GM18873 (cell line): ENCODE measurements around the gene TSPAN9.

Experiments used
- ATAC-seq: cut with Tn5 transposase; IDR thresholded peaks from one replicate; pipeline ENCODE4 v1.9.1; 2021; ENCODE audit warnings: mild to moderate bottlenecking, moderate library complexity, moderate number of reproducible peaks; ENCODE audit not compliant: unreplicated experiment, low FRiP score

The TSPAN9 gene

GRCh38 chr12:3216726-3217682 lies 139.8 kb downstream of the TSPAN9 start:
- ATAC-seq: no peak

- no peak for ATAC-seq
Observed at GRCh38 chr12:3217683-3218079, 140.5 kb downstream of the TSPAN9 start.

GRCh38 chr12:3218228-3219171 lies 141.3 kb downstream of the TSPAN9 start:
- no peak for ATAC-seq

GRCh38 chr12:3219233-3219632 lies 142.1 kb downstream of the TSPAN9 start:
- ATAC-seq: no peak

- no peak for ATAC-seq
Observed at GRCh38 chr12:3220382-3221321, 143.5 kb downstream of the TSPAN9 start.

- ATAC-seq: no peak
Observed at GRCh38 chr12:3222306-3222705, 145.1 kb downstream of the TSPAN9 start.

GRCh38 chr12:3222979-3223378 lies 145.8 kb downstream of the TSPAN9 start:
- ATAC-seq: no peak

- ATAC-seq: no peak
Observed at GRCh38 chr12:3223601-3224529, 146.7 kb downstream of the TSPAN9 start.

GRCh38 chr12:3224530-3224903 lies 147.3 kb downstream of the TSPAN9 start:
- no peak for ATAC-seq

GRCh38 chr12:3225154-3225795 lies 148.1 kb downstream of the TSPAN9 start:
- ATAC-seq: no peak

- ATAC-seq: no peak
Observed at GRCh38 chr12:3225796-3226180, 148.6 kb downstream of the TSPAN9 start.

GRCh38 chr12:3226264-3226663 lies 149.1 kb downstream of the TSPAN9 start:
- ATAC-seq: no peak

GRCh38 chr12:3227076-3227975 lies 150.1 kb downstream of the TSPAN9 start:
- no peak for ATAC-seq

- ATAC-seq: no peak
Observed at GRCh38 chr12:3228552-3228951, 151.4 kb downstream of the TSPAN9 start.

GRCh38 chr12:3229577-3229976 lies 152.4 kb downstream of the TSPAN9 start:
- no peak for ATAC-seq

- no peak for ATAC-seq
Observed at GRCh38 chr12:3230758-3231375, 153.7 kb downstream of the TSPAN9 start.

- ATAC-seq: no peak
Observed at GRCh38 chr12:3231399-3231876, 154.3 kb downstream of the TSPAN9 start.
